OCI-LY1 (cell line): ENCODE data around the gene PACRG.

Experiments
- H2AFZ ChIP-seq: fragments of 200-600 bp; sonication (generic), shearing (Covaris generic); 2 replicates; pipeline ENCODE4 v1.6.0; 2014; ENCODE audit warnings: antibody characterized with exemption, mild to moderate bottlenecking, low read length
- H3F3A ChIP-seq: fragments of 200-600 bp; sonication (generic), shearing (Covaris generic); 2 replicates; pipeline ENCODE4 v1.6.0; 2014; ENCODE audit warnings: mild to moderate bottlenecking, antibody characterized with exemption, low read length, moderate library complexity; ENCODE audit not compliant: insufficient read depth
- H3K27ac ChIP-seq: fragments of 200-600 bp; sonication (generic); 2 replicates; pipeline ENCODE4 v1.5.1; 2014; ENCODE audit warnings: low read length, mixed run types, mild to moderate bottlenecking, low read depth; ENCODE audit not compliant: poor library complexity, severe bottlenecking
- H3K27me3 ChIP-seq: fragments of 200-600 bp; sonication (generic); 2 replicates; pipeline ENCODE4 v1.6.0; 2014; ENCODE audit warnings: antibody characterized with exemption, mild to moderate bottlenecking, low read length, moderate library complexity; ENCODE audit not compliant: insufficient read depth
- H3K36me3 ChIP-seq: fragments of 200-600 bp; sonication (generic); 2 replicates; pipeline ENCODE4 v1.6.1; 2014; ENCODE audit warnings: mild to moderate bottlenecking, antibody characterized with exemption, low read length, moderate library complexity, mixed read lengths; ENCODE audit not compliant: insufficient read depth
- H3K4me1 ChIP-seq: fragments of 200-600 bp; sonication (generic); 2 replicates; pipeline ENCODE4 v1.5.1; 2014; ENCODE audit warnings: mild to moderate bottlenecking, low read length, moderate library complexity; ENCODE audit not compliant: insufficient read depth, severe bottlenecking
- H3K4me2 ChIP-seq: fragments of 200-600 bp; sonication (generic), shearing (Covaris generic); 2 replicates; pipeline ENCODE4 v1.6.1; 2014; ENCODE audit warnings: low read length
- H3K4me3 ChIP-seq: fragments of 200-600 bp; sonication (generic); 2 replicates; pipeline ENCODE4 v1.5.1; 2014; ENCODE audit warnings: low read length, low read depth, mild to moderate bottlenecking, mixed read lengths; ENCODE audit not compliant: poor library complexity, severe bottlenecking
- H3K79me2 ChIP-seq: fragments of 200-600 bp; shearing (Covaris generic); 2 replicates; pipeline ENCODE4 v1.6.1; 2016; ENCODE audit warnings: mixed run types, low read length, mixed read lengths; ENCODE audit not compliant: insufficient read depth
- H3K9ac ChIP-seq: fragments of 200-600 bp; sonication (generic), shearing (Covaris generic); 2 replicates; pipeline ENCODE4 v1.6.1; 2014; ENCODE audit warnings: mild to moderate bottlenecking, low read length, mixed read lengths
- H3K9me2 ChIP-seq: fragments of 200-600 bp; sonication (generic), shearing (Covaris generic); 2 replicates; pipeline ENCODE4 v1.6.1; 2014; ENCODE audit warnings: low read depth, mild to moderate bottlenecking, low read length, mixed read lengths
- H3K9me3 ChIP-seq: fragments of 200-600 bp; shearing (Covaris generic); 2 replicates; pipeline ENCODE4 v1.6.1; 2014; ENCODE audit warnings: low read length, mixed read lengths
- H4K20me1 ChIP-seq: fragments of 200-600 bp; sonication (generic), shearing (Covaris generic); 2 replicates; pipeline ENCODE4 v1.6.0; 2016; ENCODE audit warnings: mild to moderate bottlenecking, low read length; ENCODE audit not compliant: insufficient read depth
- CTCF ChIP-seq: fragments of 200-600 bp; sonication (generic), shearing (Covaris generic); IDR thresholded peaks from 2 replicates; pipeline ENCODE4 v1.5.1; 2017; ENCODE audit warnings: mild to moderate bottlenecking, antibody characterized with exemption, low read length, moderate library complexity, mixed read lengths
- EZH2 ChIP-seq: fragments of 200-600 bp; sonication (generic), shearing (Covaris generic); IDR thresholded peaks from 2 replicates; pipeline ENCODE4 v1.8.0; 2017; ENCODE audit warnings: borderline replicate concordance, mixed run types, mild to moderate bottlenecking, antibody characterized with exemption, low read length, moderate library complexity, mixed read lengths

Gene PACRG

GRCh38 chr6:163237110-163237509, 509.3 kb downstream of the PACRG start:
- Histone ChIP-seq H3K9me3 (no peaks in the 10 kb centered on the region), H2AFZ (no peak overlapping the region), H3K4me1 (no peaks in the 10 kb centered on the region), H4K20me1 (no peaks in the 10 kb centered on the region), H3K79me2 (no peaks in the 10 kb centered on the region), H3K27me3 (no peaks in the 10 kb centered on the region), H3K36me3 (no peaks in the 10 kb centered on the region), H3K9me2 (no peaks in the 10 kb centered on the region), H3K4me2 (no peak overlapping the region), H3K9ac (no peak overlapping the region), H3K4me3 (no peak overlapping the region), H3K27ac (no peak overlapping the region), H3F3A (no peaks in the 10 kb centered on the region)
- TF ChIP-seq EZH2: no peak
- TF ChIP-seq CTCF: no peak

GRCh38 chr6:163239572-163240340, 512.0 kb downstream of the PACRG start:
- no peak overlapping the region for H3K9ac ChIP-seq
- no peaks in the 10 kb centered on the region for H3F3A ChIP-seq
- no peak overlapping the region for H3K27ac ChIP-seq
- H3K27me3 ChIP-seq: no peaks in the 10 kb centered on the region
- H3K9me3 ChIP-seq: no peaks in the 10 kb centered on the region
- no peak overlapping the region for H3K4me2 ChIP-seq
- no peaks in the 10 kb centered on the region for H3K79me2 ChIP-seq
- H3K9me2 ChIP-seq: no peaks in the 10 kb centered on the region
- H4K20me1 ChIP-seq: no peaks in the 10 kb centered on the region
- TF ChIP-seq CTCF (no peak), EZH2 (no peak)
- no peaks in the 10 kb centered on the region for H3K4me1 ChIP-seq
- no peak overlapping the region for H3K4me3 ChIP-seq
- no peak overlapping the region for H2AFZ ChIP-seq
- H3K36me3 ChIP-seq: no peaks in the 10 kb centered on the region

DNA sequence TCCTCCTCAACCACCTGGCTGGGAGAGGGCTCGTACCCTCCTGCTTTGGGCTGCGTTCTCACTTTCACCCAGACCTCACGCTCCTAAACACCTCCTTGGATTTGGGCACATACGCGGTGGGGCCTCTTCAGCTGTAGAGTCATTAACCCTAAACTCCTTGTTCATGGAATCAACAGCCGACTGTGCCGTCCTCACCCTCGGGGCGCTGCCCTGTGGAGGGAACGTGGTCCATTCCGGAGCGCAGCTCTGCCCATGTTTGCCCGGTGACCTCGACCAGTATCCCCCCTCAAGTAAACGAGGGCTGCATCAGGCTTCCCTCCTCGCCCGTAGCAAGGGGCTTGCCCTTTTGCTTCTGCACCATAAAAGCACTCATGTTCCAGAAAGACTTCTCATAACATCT, 512.8 kb downstream of the PACRG start:
- Histone ChIP-seq H3K9me2 (no peaks in the 10 kb centered on the region), H3F3A (no peaks in the 10 kb centered on the region), H3K9me3 (no peaks in the 10 kb centered on the region), H3K36me3 (no peaks in the 10 kb centered on the region), H3K27me3 (no peaks in the 10 kb centered on the region), H4K20me1 (no peaks in the 10 kb centered on the region), H3K4me3 (no peak overlapping the region), H3K27ac (no peak overlapping the region), H3K4me2 (no peak overlapping the region), H3K9ac (no peak overlapping the region), H3K4me1 (no peaks in the 10 kb centered on the region), H2AFZ (no peak overlapping the region), H3K79me2 (no peaks in the 10 kb centered on the region)
- TF ChIP-seq EZH2 (no peak), CTCF (no peak)
